ENCODE data around the gene CDC123.
"Not testable (repeated sequence)": the region's sequence is repeated elsewhere in the genome, so short reads cannot be mapped to it uniquely, and the experiment has no call there.

The CDC123 gene

GRCh38 chr10:12237265-12238220, 41.6 kb downstream of the CDC123 start:
- Histone ChIP-seq H3K27me3 (replicated peaks; ENCODE audit: control insufficient read depth, insufficient read depth, low read length) (no peaks in the 10 kb centered on the region), H3K4me3 (replicated peaks; ENCODE audit: low read depth, low read length) (no peak overlapping the region), H3K36me3 (ENCODE audit: control insufficient read depth, insufficient read depth, low read length) (peaks cover 11% of the 10 kb centered on the region)
- no peak for DNase-seq (ENCODE audit: extremely low read depth, insufficient read length)
- no peak for TF ChIP-seq CTCF (IDR thresholded peaks at IDR 0.05; ENCODE audit: insufficient read depth, low read length, poor library complexity, severe bottlenecking)

- Histone ChIP-seq H3K36me3 (ENCODE audit: control insufficient read depth, insufficient read depth, low read length) (peaks cover 11% of the 10 kb centered on the region), H3K4me3 (replicated peaks; ENCODE audit: low read depth, low read length) (no peak overlapping the region), H3K27me3 (replicated peaks; ENCODE audit: control insufficient read depth, insufficient read depth, low read length) (no peaks in the 10 kb centered on the region)
- no peak for TF ChIP-seq CTCF (IDR thresholded peaks at IDR 0.05; ENCODE audit: insufficient read depth, low read length, poor library complexity, severe bottlenecking)
- DNase-seq (ENCODE audit: extremely low read depth, insufficient read length), result no peak
Observed at GRCh38 chr10:12238821-12239220, 42.8 kb downstream of the CDC123 start.

- Histone ChIP-seq H3K36me3 (ENCODE audit: control insufficient read depth, insufficient read depth, low read length) (peaks cover 21% of the 10 kb centered on the region), H3K27me3 (replicated peaks; ENCODE audit: control insufficient read depth, insufficient read depth, low read length) (no peaks in the 10 kb centered on the region), H3K4me3 (replicated peaks; ENCODE audit: low read depth, low read length) (no peak overlapping the region)
- TF ChIP-seq CTCF (IDR thresholded peaks at IDR 0.05; ENCODE audit: insufficient read depth, low read length, poor library complexity, severe bottlenecking), result no peak
- DNase-seq (ENCODE audit: extremely low read depth, insufficient read length), result no peak
Observed at GRCh38 chr10:12241810-12242529, 46.0 kb downstream of the CDC123 start.

GRCh38 chr10:12243864-12244620, 48.1 kb downstream of the CDC123 start:
- Histone ChIP-seq H3K4me3 (replicated peaks; ENCODE audit: low read depth, low read length) (no peak overlapping the region), H3K27me3 (replicated peaks; ENCODE audit: control insufficient read depth, insufficient read depth, low read length) (no peaks in the 10 kb centered on the region), H3K36me3 (ENCODE audit: control insufficient read depth, insufficient read depth, low read length) (peaks cover 22% of the 10 kb centered on the region)
- no peak for TF ChIP-seq CTCF (IDR thresholded peaks at IDR 0.05; ENCODE audit: insufficient read depth, low read length, poor library complexity, severe bottlenecking)
- peak; percentile 60 for DNase-seq (ENCODE audit: extremely low read depth, insufficient read length)

- Histone ChIP-seq H3K27me3 (replicated peaks; ENCODE audit: control insufficient read depth, insufficient read depth, low read length) (no peaks in the 10 kb centered on the region), H3K36me3 (ENCODE audit: control insufficient read depth, insufficient read depth, low read length) (peaks cover 15% of the 10 kb centered on the region), H3K4me3 (replicated peaks; ENCODE audit: low read depth, low read length) (no peak overlapping the region)
- TF ChIP-seq CTCF (IDR thresholded peaks at IDR 0.05; ENCODE audit: insufficient read depth, low read length, poor library complexity, severe bottlenecking), result no peak
- no peak for DNase-seq (ENCODE audit: extremely low read depth, insufficient read length)
Observed at GRCh38 chr10:12250181-12250580, 54.2 kb downstream of the CDC123 start.

GRCh38 chr10:12250702-12251101, 54.7 kb downstream of the CDC123 start:
- peaks cover 13% of the 10 kb centered on the region for H3K36me3 ChIP-seq (ENCODE audit: control insufficient read depth, insufficient read depth, low read length)
- not testable (repeated sequence) for DNase-seq (ENCODE audit: extremely low read depth, insufficient read length)

More at GRCh38 chr10:12250702-12251101, 54.7 kb downstream of the CDC123 start:
- not testable (repeated sequence) for H3K27me3 ChIP-seq (replicated peaks; ENCODE audit: control insufficient read depth, insufficient read depth, low read length); H3K4me3 ChIP-seq (replicated peaks; ENCODE audit: low read depth, low read length)
